GM21390 (cell line): Measurements from ENCODE around the gene LOXHD1.

ENCODE experiments used
- ATAC-seq: cut with Tn5 transposase; IDR thresholded peaks from one replicate; pipeline ENCODE4 v1.9.1; 2021; ENCODE audit not compliant: unreplicated experiment

LOXHD1 gene

DNA sequence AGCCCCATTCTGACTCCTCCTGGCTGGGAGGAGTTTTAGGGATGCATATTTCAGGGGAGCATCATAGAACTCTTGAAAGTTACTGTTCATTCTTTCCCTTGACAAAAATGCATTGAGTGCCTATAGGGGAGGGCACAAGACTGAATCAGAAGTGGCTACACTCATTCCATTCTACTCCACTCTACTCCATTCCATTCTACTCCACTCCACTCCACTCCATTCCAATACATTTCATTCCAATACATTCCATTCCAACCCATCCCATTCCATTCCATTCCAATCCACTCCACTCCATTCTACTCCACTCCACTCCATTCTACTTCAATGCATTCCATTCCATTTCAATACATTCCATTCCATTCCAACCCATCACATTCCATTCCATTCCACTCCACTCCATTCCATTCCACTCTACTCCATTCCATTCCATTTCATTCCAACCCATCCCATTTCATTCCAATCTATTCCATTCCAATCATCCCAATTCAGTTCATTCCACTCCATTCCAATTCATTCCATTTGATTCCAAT is 110.8 kb downstream of the LOXHD1 start:
- ATAC-seq = no peak

DNA sequence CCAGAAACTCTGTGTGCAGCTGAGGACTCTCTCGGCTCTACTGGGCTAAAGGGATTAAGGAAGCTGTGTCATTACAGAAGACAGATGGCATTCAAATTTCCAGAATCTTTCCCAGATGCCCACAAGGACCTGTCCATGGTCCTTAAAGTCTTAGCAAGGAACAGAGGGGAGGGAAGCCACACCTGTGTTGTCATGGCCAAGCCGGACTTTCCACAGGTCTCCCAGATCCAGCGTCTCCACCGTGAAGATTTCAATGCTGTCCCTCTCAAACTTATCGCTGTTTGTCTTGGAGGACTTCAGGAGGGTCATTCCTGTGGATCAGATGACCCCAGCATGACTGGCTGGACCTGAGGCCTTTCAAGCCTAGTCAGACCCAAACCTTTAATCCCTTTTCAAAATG is 114.5 kb downstream of the LOXHD1 start:
- no peak for ATAC-seq

DNA sequence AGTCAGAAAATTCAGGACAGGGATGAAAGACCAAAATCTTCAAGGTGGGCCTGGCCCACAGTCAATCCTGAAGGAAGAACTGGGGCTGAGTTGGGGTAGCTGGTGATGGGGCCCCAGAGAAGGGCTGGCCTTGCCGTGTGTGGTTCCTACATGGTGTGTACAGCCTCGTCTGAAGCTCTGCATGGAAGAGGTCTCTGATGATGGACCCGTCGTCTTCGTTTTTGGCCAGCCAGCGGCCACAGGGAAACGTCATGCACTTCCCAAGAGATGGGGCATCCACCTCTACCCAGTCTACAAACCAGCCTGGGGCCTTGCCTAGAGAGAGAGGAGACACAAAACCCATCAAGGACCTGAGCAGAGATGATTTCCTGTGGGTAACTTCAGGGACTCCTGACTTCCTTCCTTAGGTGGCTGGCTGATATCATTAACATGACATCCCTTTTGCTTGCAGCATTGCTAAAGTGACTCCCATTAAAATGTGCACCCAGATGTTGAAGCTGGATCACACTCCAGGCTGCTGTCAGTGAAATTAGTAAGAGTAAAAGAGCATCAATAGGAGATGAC is 115.3 kb downstream of the LOXHD1 start:
- no peak for ATAC-seq

DNA sequence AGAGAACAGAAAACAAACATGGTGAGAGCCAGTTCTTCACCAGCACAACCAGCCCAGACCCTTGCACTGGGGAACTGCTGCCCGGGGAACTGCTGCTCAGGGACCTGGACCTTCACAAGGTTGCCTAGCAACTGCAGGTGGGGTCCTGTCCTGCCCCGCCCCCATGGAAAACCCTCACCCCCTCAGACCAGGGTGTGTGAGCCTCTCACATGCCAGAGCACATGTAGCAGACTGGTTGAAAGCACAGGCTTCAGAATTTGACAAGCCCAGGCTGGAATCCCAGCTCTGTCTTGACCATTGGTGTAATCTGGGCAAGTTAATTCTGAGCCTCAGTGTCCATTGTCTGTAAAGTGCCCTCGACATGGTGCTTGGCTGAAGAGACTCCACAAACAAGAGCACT is 118.6 kb downstream of the LOXHD1 start:
- no peak for ATAC-seq

DNA sequence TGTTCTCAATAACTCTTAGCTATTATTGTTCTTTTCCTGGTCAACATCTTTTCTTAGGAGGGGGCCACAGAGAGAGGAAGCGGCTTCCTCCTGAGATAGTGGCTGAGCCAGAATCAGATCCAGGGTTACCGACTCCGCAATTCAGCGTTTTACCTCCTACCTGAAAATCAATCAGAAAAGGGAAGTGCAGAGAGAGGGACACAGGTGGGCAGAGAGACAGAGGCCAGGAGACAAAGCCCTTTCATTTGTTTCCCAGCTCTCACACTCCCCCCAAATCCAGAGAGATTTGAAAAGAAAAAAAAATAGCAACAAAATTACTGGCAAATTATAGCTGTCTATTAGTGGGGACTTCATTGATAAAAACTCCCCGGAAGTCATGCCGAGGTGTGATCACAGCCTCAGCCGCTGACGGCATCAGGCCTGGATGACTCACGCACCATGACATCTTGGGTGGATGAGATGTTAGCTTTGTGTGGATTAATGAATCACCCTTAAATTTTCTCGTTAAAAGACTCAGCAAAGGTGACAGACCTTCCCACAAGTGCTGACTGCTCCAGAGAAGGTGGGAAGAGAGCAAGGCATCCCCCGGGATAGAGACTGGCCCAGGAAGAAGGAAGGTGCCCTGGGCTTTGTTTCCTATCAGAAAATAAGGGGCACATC is 120.7 kb downstream of the LOXHD1 start:
- no peak for ATAC-seq

DNA sequence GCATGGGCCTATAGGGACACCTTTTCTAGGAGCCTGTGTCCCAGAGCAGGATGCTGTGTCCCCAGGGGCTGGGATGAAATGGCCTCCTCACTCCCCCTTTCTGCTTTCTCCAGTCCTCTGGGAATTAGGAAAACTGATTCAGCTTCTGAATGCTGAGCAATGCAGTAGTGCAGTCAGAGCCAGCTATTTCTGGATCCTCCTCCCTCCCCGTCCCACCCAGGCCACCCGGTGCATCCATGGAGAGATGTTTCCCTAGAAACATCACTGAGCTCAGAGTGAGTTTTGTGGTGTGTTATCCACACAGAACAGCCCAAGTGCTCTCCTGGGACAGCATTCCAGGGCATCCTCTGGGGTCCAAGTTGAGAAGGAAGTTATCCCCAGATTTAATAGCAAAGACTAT is 125.5 kb downstream of the LOXHD1 start:
- no peak for ATAC-seq

DNA sequence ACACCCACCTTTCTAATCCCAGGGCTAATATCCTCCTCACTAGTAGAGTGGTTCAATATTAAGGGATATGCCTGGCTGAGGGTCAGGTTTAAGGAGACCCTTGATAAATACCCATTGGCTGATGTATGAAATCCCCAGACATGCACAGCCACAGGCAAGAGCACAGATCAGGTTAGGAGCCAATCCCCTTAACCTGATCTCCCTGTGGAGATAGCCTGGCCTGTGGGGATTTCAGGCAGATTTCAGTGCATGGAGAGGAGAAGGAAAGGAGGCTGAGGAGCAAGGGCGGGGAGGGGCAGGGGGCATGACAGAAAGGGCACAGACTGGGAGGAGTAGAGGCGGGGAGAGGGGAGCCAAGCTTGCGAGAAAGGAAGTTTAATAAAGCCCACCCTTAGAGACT is 129.0 kb downstream of the LOXHD1 start:
- no peak for ATAC-seq

DNA sequence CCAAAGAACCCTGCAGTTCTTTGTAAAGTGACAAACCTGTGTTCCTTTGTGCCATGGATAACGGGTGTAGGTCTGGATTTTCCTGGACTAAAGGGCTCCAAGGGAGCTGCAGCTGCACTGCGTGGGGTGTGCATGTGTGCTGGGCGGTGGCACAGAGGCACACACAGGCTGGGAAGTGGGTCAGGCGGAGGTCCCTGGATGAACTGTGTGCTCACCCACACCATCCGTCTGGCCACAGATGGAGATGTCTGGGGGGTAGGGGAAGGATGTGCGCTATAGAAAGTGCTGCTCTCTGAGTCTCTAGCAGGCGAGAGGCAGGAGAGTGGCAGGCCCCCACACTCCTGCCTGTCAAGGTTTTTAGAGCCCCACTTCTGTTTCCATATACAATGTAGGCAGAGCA is 137.2 kb downstream of the LOXHD1 start:
- ATAC-seq = no peak

DNA sequence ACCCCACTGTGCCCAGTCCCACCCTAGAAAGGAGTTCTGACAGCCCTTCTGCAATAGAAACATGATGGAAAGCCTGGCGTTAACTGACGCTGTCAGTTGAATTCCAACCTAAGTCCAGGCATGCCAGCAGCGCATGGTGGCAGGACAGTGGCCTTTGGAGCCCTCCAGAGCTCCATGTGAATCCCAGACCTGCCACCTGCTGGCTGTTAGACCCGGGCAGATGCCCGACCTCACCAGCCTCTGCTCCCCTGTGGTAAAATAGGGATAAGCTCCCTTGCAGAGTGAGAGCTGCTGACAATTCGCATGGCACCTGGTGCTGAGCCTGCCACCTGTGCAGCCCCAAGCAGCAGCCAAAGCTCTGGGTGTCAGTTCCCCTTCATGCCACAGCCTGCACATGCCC is 138.6 kb downstream of the LOXHD1 start:
- no peak for ATAC-seq

DNA sequence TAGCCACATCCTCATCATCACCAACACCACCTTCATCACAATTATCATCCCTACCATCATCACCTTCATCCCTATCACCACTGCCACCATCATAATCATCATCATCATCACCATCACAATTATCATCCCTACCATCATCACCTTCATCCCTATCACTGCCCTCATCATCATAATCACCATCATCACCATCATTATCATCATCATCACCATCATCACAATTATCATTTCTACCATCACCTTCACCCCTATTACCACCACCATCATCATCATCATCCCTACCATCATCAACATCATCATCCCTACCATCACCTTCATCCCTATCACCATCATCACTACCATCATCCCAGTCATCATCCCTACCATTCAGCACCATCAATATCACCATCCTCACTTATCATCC is 140.5 kb downstream of the LOXHD1 start:
- ATAC-seq = no peak

DNA sequence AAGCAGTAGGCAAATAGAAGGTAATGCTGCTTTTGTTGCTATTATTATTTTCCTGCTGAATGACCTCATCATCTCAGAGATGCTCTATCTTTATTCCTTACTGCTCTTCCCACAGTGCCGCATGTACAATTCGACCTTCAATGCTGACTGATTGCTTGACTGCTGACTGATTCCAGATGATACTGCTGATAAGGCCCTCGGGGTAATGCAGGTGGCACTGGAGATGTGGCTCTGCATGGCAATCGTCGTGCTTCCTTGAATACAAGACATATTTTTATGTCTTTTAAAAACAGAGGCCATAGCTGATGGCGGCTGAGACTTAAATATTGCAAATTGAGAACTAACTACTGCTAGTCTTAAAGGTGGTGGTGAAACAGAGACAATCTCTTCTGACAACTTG is 146.6 kb downstream of the LOXHD1 start:
- no peak for ATAC-seq

DNA sequence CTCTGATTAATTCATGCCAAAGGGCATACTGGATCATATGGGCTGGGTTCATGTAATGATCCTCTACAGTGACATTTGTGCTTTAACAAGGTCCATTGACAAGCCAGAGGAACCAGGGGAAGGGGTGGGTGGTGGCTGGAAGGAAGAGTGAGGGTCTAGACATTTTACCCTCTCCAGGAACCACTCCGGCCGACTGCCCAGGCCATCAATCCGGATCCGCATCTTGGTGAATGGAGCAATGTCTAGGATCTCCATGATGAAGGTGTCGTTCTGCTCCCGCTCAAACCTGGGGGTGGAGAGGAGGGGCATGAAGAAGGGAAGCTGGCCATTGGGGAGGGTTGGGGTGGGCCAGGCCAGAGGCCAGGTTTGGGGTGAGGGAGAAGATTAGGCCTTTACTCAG is 147.5 kb downstream of the LOXHD1 start:
- ATAC-seq = no peak

DNA sequence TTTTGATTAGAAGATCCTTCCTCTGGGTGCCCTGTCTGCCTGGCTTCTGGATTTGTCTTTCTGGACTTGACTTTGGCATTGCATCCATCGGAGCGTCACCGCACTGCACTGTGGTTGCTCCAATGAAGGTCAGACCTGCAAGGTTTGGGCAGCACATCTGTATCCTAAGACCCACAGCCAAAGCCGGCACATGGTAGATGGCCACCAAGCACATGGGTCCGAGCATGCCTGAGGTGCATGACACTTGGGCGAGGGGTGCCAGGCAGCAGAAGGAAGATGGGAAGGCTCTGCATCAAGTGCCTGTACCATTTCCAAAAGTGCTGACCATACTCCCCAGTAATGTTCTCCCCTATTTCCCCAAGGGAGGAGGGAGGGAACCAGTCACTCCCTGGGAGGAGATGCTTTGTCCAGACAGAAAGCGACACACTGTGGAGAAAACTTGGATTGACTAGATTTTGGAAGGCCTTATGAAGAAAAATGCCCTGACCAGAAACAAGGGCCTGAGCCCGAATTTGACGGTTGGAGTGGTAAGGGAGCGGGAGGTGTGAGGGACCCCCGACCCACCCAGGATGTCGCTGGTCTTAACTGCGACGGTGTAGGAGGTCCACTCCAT is 149.9 kb downstream of the LOXHD1 start:
- ATAC-seq = no peak

DNA sequence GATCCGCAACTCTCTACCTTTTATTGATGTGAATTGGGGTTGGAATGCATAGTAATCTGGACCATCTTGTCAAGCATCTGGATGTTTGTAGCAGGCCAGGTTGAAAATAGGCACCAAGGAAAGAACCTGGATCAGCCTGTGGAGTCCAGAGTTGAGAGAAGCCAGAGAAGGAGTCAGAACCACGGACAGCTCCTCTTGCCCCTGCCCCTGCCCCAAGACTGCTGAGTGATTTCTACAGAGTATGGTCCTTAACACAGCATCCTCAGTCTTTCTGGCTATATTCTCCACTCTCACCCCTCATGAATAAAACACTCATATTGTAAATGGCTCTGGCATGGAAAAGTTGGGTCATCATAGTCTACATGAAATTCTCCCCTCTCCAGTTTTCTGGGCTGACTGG is 154.6 kb downstream of the LOXHD1 start:
- no peak for ATAC-seq

DNA sequence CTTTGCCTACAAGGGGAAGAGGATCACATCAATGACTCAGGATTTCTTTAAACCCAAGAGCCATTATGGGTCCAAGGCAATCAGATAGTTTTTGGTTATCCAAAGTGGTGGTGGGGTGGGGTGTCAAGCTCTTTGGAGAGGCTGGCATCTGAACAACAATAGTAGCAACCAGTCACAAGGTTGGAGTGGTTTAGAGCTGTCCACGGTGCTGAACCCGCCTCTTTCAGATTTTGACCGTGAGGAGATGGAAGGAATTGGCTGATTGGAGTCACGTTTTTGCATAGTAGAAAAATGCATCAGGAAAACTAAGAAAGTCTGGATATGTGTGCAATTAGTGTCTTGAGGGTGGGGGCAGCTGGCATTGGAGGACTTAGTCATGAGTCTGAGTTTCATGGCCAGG is 159.9 kb downstream of the LOXHD1 start:
- no peak for ATAC-seq

DNA sequence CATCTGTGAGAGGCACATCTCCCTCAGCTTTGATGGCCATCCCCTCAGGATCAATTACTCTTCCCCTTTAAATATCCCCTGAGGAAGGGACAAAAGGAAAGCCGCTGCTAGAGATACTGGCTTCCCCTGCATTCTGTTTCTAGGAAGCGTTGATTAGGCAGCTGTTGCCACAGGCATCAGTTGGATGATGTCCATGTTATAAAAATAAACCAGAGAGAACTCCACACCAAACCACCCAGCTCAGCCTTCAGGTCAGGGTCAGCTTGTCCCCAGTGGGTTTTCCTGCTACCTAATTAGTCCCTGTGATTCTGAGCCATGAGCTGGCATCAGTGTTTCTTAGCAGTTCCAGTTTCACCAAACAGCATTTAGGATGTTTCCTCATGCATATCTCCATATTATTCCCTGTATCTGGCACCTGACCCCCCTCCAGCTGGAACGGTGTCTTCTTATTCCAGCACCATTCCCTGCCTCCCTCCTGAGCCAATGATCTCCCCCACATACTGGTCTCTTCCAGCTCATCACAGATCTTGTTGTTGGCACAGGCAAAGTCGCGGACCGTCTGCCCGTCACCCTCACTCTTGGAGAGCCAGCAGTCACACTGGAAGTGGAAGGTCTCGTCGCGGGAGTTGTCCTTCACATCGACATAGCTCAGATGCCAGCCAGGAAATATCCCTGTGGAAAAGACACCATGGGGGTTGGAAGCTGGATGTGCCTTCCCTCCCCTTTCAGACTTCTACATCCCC is 168.4 kb downstream of the LOXHD1 start:
- no peak for ATAC-seq

DNA sequence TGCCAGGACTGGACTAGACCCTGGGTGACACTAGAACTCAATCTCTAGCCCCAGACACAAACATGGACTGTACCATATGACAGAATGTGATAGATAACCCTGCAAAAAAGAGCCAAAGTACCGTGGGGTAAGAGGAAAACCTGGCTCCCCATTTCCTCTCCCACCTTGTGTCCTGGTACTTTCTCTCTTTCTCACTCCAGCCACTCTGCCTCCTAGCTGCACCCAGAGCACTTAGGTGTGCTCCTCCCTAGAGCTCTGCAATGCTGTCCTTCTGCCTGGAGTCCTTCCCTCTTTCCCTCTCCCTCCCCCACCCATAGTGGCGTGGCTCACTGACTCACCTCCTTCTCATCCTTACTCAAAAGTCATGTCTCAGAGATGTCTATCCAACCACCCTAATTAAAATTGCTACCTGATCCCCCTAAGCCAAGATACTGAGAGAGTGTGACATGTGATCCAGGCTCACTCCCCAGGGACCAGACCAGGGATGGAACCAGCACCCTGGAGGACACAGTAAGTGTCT is 171.3 kb downstream of the LOXHD1 start:
- ATAC-seq = no peak

DNA sequence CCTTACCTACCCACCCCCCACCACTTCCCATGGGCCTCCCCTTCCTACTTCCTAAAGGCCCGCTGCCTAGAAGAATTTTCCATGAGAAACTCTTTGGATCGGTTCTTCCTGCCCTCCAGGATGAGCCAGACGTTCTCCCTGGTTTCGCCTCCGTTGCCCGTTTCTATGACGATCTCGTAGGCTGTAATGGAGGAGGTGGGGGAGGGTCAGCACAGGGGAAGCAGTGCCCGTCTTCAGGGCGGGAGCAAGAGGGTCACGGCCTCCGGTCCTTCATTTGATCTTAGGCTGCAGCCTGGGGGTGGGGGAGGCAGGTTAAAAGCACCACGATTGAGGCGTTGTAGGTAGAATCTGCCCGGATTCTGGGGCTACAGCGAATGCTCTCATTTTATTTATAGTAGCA is 172.0 kb downstream of the LOXHD1 start:
- ATAC-seq = no peak

DNA sequence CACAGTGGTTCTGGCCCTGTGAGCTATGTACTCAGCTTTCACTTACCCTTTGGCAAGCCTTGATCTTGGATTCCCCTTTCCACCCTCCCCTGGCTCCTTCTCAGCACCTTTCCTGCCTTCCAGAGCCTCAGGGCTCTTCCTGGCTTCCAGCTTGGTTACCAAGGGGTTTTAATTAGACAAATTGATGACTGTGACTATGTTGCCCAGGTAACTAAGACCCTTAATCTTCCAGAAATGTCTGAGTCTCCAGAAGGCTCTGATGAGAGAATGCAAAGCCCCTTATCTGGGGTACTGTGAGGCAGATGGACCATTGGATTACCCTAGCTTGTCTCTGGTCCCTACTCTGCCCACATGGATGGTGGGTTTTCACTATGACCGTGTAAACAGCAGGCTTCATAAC is 174.2 kb downstream of the LOXHD1 start:
- no peak for ATAC-seq

DNA sequence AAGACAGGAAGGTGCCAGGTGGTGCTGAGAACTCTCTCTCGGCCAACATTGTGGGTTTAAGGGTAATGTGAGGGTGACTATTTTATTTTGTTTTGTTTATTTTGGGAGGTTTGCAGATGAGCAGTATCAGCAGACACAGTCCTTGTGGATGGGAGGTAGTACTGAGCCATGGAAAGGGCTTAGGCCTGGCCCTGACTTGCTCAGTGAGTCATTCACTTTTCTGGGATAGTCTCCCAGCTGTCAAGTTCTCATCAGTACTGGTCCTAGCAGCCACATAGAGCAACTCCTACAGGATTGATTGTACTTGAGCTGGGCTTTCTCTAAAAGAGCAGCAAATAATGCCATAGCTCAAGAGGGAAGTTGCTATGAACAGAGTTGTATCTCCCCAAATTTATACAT is 175.2 kb downstream of the LOXHD1 start:
- ATAC-seq = no peak

DNA sequence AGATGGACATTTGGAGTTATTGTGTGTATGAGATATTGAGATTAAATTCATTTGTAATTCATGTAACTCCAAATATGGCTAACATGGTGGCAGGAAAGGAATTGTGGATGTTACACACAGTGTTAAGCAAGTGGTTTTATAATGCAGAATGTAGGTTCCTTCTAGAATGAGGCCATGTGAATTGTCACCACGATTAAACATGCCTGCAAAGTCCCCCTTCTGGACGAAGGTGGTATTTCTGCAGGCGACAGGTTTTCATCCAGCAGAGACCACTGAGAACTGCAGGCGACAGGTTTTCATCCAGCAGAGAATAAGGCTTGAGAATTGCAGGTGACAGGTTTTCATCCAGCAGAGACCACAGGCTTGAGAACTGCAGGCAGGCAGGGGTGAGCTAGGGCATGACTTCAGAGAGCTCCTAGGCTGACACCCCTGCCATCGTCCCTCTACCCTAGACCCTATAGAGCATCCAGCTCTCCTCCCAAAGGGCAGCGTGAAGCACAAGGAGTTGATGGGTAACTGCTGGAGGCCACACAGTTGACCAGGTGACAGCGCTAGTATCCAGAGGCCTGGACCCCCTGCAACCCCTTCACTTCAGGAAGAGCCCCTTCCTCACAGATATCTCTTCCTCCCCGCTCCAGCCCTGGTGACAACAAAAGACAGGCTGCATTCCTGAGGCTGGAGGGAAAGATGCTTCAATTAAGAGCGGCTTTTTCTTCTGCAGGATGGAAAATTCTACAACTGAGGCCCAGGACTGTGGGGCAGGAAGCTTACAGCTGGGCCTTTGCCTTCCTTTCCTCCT is 175.8 kb downstream of the LOXHD1 start:
- no peak for ATAC-seq
